ENCODE measurements around the gene ENTHD1.
"Not testable (repeated sequence)": the region's sequence is repeated elsewhere in the genome, so short reads cannot be mapped to it uniquely, and the experiment has no call there.

The ENTHD1 gene

DNA sequence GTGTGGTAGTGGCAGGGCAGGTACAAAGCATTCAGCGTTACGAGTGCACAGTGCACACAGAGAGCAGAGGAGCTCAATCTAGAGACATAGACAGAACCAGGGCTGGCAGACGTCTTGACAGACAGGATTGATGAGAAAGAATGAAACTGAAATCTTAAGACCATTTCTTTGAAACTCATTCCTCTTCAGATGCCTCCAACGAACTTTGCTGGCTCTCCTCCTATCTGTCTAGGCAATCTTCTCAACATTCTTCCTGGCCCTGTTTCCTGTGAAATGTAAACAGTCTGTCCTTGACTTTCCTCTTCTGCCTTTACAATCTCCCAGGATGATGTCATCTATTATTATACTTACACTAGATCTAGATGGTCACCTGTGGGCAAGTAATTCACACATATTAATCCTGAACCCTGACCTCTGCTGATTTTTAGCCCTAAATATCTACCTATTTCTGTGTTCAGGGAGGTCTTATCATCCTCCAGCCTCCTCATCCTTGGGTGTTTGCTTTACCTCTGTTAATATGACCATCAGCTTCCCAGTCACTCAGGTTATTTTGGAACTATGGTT is 119.5 kb downstream of the ENTHD1 start:
- no peak for FAIRE-seq

DNA sequence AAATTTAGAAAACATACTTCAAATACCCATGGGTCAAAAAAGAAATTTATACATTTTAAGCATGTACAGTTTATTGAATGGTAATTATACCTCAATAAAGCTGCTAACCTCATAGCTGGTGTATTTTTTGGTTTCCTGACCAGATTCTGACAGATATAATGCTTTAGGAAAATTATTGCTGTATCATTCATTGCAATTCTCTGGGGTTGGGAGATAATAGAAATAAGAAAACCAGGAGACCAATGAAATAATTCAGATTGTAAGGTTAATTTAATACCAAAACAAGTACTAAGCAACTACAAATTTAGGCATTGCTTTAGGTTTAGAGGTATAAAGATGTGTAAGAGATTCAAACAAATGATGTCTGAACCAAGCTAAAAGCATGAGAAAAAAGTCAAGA is 120.1 kb downstream of the ENTHD1 start:
- FAIRE-seq, result no peak

DNA sequence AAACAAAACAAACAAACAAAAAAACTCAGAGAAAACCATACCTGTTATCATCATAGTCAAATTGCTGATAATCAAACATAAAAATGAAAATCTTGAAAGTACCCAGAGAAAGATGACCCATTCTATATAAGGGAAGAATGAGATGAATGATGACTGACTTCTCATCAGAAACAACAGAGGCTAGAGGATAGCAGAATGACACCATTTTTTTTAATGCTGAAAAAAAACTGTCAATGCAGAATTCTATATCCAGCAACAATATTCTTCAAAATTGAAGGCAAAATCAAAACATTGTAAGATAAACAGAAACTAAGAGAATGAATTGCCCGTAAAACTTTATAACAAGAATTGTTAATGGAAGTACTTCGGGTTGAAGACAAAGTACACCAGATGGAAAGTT is 122.1 kb downstream of the ENTHD1 start:
- no peak for FAIRE-seq

DNA sequence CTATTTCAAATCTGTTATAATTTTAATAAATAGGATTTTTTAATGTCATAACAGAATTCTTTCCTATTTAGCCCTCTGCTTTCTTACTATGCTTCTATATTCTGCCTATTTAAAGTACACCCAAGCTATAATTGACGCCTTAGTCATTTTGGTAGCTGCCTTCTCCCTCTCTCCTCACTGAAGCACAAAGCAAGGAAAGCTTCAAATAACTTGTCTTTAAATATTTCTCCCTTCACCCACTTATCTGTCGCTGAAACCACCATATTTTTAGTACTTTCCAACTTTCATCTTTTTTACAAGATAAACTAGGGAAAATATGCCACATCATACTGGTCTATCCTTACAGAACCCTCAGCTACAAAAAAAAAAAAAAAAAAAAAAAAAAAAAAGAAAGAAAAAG is 127.9 kb downstream of the ENTHD1 start:
- FAIRE-seq, result no peak

DNA sequence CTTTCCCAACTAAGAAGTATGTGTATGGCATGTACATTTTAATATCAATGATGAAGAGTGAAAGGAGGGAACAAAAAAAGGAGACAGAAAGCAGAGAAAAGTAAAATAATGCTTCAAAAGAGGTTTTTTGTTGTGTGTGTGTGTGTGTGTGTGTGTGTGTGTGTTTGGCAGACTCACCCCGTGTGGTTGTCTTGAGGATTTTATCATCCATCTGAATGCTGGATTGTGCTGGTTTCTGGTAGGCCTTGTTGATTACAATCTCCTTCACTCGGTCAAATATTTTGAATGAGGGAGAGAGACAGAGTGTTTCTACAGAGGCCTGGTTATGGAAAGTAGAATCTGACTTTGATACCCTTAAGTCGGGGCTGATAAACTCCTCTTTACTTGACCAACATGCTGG is 128.5 kb downstream of the ENTHD1 start:
- no peak for FAIRE-seq

DNA sequence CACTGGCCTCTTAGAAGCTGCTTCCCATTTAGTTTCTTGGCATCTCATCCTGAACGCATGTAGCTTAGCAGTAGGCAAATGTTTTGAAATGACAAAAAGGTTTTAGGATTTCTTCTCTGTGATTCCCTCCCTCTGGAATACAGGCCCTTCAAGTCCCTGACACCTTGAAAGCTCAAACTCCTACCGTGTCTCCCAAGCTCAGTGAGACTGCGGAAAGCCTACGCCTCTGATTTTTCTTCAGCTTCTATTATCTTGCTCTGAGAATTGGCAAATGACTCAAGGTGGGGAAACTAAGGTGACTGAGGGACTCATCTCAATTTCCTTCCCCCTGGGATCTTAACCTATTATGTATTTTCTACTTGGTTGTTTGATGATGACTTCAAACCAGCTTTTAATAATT is 130.3 kb downstream of the ENTHD1 start:
- no peak for FAIRE-seq

DNA sequence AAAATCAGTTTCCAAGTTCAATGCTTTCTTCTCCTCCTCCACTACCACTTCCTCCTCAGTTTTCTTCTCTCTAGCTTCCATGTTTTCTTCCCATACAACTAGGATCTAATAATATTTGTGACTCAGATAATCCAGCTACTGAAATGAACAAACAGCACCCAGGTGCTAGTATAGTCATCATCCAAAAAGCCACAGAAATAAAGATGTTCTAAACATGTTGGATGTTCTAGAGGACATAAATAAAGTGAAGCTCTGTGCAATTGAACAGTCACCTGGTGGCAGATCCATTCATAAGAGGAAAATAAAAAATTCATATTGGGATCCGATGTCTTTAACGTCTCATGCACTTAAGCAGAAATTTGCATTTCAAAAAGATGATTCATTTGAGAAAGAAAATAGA is 142.8 kb downstream of the ENTHD1 start:
- FAIRE-seq, result no peak

DNA sequence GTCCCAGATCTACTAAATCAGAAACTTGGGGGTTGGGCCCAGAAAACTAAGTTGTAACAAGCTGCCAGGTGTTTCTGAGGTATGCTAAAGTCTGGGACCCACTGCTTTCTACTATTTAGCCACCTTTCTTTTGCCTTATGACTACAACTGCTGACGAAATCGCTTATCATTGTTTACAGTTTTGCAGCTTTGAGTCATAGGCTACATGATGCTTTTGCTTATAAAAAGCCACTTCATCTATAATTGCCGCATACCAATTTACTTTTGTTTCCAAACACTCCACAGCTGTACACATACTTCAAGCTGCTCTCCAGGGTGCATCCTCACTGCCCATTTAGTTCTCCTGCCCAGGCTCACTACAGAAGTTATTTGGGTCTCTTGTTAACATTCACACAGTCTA is 144.7 kb downstream of the ENTHD1 start:
- FAIRE-seq, result no peak

DNA sequence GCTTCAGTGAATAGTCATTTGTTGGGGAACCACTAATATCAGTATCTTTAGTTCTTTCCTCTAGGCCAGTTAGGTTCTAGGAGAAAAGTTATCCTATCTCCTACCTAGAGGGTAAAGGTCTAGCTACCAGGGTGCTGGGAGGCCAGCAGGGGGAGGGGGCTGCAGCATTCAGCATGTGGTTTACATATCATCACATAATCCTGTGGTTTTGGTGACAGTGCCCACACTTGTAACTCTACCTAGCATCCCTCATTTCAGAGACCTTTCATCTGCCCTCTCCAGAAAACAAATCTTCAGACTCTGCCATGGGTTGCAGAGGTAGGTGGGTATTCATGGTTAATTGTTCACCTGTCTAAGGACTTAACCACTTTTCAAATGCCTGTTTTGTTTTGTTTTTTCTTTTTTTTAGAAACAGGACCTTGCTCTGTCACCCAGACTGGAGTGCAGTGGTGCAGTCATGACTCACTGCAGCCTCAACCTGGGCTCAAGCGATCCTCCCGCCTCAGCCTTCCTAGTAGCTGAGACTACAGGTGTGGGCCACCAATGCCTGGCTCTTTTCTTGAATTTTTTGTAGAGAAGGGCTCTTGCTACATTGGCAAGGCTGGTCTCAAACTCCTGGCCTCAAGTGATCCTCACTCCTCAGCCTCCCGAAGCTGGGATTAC is 146.8 kb downstream of the ENTHD1 start:
- no peak for FAIRE-seq

DNA sequence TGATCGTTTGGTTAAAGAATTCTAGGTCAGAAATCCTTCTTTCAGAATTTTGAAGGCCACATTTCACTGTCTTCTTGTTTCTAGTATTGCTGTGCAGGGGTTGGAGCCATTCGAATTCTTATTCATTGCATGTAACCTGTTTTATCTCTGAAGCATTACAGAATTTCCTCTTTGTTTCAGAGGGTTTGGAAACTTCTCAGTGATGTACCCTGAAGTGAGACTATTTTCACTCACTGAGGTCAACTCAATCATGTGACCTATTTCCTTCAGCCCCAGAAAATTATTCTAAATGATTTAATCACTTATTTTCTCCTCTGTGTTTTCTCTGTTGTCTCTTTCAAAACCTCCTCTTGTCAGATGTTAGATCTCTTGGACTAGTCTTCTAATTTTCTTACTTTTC is 147.8 kb downstream of the ENTHD1 start:
- FAIRE-seq, result no peak

DNA sequence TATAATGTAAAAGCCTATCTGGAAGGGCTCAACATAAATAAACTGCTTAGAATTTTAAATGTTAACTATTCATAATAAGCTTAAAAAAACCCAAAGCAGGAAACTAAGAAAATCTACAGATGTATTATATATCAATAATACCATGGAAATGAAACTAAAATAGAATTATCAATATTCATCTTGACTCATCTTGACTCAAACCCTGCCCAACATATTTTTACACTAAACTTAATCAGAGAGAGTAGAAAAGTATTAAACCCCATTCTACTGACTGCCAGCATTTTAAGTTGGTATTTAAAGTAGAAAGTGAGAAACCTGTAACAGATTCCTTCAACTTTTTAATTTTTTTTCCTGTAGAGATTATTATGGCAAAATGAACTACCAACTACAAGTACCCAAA is 149.2 kb downstream of the ENTHD1 start:
- no peak for FAIRE-seq

DNA sequence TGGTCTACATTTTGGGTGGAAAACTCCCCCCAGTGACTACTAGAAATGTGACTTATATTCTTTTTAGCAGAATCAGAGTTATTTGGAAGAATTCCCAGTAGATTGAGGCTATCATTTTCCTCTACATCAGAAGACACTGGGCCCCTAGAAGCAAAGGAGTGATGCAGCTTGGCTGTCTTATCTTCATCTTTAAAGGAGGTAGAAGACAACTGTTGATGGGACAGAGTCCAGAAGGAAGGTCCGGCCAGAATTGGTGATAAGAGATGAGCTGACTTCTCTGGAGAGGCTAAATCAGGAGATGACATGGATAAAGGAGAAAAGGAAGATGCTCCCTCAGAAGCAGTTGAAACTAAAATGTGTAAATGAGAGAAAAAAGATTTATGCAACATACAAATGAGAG is 149.6 kb downstream of the ENTHD1 start:
- no peak for FAIRE-seq

DNA sequence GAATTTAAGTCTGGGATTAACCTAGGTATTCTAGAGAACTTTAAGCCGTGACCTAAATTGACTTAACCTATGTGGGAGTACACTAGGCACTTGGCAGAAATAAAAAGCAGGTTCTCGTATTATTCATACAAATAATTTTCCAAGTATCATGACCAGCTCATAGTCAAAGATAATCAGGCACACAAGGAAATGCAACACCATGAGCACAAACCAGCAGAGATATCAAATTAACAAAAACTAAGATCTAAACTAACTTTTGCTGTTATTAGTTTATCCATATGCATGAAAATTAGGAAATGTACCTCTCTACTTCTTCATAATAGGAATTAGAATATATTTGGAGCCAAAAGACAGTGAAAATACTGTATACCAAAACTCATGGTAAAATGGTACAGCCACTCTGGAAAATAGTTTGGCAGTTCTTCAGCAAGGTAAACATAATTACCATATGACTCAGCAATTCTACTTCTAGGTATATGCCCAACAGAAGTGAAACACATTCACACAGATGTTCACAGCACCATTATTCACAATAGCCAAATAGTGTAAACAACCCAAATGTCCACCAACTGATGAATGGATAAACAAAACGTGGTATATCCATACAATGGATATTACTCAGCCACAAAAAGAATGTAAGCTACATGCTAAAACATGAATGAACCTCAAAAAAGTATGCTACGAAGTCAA is 154.1 kb downstream of the ENTHD1 start:
- no peak for FAIRE-seq

DNA sequence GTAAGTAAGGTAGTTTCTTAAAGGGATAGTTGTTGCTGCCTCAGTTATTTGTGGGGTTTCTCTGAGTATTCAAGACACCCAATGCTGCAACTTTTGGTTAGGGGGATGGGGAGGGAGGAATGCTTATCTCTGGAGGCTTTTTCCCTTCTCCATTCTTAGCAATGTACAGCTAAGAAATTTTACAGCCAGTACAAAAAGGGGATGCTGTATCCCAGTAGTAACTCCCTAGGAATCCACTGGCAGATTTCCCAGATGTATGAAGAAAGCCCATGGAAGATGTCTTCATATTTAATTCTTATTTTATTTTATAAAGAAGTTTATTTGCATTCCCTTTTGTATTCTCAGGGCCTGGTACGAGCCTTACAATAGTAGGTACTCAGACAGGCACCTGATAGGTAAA is 154.8 kb downstream of the ENTHD1 start:
- no peak for FAIRE-seq

DNA sequence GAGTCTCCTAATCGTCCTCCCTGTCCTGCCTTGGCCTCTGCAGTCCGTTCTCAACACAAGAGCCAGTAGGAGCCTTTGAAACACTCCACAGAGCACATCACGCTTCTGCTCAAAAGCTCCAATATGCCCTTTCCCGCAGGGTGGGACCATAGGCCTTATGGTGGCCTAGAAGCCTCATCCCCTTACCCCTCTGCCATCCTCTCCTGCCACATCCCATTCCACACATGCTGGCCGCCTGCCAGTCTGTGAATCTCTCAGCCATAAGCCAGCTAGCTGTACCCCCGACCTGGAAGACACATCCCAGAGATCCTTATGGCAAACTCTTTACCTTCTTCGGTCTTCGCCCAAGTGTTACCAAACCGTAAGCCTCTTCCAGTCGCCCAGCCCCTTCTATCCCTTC is 157.8 kb downstream of the ENTHD1 start:
- FAIRE-seq, result no peak

DNA sequence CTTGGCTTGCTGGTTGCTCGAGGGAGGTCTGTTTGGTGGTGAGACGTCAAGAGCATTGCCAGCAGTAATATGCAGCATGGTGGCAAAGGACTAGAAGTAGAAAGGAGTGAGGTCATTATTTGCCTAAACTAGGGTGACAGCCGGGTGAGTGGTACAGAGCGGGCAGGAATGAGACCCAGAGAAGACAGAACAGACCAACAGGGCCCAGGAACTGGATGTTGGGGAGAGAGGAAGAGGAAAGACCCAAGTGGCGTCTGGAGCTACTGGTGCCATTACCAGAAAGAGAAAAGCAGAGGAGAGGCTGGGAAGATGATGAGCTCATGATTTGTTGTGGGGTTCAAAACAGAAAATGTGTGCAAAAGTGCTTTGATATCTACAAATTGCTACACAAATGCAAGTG is 158.7 kb downstream of the ENTHD1 start:
- FAIRE-seq, result no peak

DNA sequence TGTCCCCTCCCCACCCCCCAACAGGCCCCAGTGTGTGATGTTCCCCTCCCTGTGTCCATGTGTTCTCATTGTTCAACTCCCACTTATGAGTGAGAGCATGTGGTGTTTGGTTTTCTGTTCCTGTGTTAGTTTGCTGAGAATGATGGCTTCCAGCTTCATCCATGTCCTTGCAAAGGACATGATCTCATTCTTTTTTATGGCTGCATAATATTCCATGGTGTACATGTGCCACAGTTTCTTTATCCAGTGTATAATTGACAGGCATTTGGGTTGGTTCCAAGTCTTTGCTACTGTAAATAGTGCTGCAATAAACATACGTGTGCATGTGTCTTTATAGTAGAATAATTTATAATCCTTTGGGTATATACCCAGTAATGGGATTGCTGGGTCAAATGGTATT is 159.5 kb downstream of the ENTHD1 start:
- FAIRE-seq, result not testable (repeated sequence)

DNA sequence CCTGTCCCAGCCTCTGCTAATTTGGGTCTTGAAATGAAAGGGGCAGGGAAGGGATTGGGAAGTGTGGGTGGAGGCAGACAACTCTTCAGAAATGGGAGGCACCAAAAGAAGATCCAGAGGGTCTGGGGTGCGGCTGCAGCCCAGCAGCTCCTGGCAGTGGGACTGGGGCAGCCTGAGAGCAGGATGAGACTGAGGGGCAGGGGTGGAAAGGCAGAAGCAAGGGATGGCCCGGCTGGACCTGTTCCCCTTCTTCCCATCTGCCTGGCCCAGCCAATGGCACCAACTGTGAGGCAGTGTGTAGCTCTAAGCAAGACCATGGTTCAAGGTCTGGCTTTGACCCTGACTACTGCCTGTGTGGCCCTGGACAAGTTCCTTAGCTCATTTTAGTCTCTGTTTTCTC is 160.4 kb downstream of the ENTHD1 start:
- no peak for FAIRE-seq

DNA sequence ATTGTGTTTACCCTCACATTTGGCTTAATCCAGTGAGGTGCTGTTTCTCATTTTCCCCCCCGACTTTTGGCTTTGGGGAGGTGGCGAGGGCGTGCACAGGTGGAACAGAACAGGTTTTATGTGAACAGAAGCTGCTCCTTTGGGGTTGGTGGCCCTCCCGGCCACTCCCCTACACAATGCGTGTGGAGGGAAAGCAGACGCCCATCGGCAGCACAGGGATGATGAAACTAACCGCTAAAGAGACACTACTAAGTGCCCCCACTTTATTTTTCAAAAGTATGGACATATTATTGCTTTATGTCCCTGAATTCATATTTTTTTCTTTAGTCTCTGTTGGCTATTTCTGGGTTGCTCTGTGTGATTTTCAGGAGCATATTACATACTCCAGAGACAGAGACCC is 160.9 kb downstream of the ENTHD1 start:
- FAIRE-seq, result no peak

DNA sequence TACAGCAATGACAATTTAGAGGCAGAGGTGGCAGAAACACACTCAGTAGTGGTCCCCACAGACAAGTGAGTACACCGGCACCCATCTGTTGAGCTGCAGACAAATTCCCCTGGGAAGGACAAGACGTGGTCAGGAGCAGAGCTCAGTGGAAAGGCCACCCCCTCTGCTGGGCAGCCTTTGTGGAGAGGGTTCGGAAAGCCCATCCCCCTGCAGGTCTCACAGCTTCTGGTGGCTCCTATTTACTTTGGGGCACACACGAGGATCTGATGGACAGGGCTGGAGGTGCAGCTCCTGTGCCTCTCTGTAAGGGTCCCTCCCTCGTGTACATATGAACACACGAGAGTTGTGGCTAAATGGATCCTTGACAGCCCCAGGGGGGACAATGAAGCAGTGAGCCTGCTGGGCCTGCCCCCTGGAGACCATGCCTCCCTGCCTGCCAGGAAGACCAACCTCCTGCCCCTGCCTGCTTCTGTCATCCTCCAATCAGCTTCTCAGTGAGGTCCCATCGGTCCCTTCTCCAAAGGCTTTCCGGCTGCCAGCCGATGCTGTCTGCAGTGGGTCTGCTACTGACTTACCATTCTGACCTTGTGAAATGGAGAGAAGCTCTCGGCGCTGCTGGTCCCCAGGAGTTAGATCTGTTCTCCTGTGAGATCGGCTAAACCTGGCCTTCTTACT is 161.5 kb downstream of the ENTHD1 start:
- FAIRE-seq, result no peak

DNA sequence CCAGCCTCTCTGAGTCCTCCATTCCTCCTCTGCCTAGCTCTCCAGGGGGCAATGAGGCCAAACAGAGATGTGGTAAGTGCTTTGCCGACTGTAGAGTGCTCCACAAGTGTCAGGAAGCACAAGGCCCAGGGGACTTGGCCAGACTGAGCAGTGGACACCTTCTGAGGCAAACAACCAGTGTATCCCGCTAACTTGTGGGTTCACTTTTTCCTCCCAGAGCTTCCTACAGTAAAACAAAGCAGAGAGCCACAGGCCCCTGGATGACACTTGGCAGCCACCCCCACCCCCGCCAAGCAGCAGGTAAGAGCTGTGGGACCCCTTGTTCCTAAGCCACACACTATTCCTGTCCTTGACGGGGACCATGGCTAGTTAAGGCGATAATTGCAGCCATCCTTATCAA is 162.1 kb downstream of the ENTHD1 start:
- no peak for FAIRE-seq

DNA sequence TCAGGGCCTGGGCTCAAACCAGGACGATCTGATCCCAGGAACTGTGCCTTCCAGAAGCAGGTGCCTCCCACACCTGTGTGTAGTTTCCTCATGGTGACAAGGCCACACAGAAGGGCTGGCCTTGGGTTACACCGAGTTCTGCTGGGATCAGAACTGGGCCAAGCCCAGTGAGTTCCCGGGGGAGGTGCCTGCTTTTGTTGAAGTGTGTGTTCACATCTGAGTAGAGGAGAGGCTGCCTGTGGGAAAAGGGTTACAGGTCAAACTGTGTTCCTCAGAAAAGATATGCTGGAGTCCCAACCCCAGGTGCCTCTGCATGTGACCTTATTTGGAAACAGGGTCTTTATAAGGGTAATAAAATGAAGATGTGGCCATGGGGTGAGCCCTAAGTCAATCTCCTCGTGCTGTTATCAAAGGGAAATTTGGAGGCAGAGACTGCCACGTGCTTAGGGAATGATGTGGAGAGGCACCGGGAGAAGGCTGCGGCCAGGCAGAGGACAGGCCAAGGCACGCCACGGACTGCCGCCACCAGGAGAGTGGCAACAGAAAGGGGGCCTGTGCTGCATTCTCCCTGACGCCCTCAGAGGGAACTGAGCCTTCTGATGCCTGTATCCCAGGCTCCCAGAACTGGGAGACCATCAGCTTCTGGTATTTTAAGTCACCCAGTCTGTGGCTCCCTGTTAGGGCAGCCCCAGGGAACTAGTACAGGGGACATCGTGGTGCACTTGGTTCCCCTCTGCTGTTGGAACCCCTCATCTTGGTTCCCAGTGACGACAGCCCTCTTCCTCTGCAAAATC is 164.2 kb downstream of the ENTHD1 start:
- no peak for FAIRE-seq

DNA sequence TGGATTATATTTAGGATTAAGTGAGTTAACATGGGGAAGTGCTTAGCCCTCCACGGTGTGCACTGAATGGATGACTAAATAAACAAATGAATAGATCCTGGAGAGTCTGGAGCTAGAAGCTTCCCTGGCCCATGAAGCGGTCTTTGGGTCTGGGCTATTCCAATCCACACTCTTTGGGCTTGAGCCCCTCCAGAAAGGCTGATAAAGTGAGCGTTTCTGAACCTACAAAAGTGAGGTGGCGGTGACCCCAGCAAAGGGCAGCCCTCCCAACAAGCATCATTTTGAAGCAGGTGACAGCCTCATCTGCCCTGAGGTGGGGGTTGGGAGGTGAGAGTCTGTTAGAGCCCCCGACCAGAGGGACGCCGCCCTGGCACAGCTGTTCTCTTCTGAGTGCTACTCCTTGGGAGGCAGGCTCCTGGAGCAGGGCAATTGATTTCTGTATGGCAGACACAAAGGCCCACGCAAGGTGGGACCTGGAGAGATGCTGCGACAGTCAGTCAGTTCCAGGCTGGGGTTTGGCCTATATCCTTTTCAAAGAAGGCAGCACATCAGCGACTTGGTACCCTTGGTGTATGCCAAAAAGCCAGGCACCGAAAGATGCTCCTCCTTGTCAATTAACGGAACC is 165.2 kb downstream of the ENTHD1 start:
- no peak for FAIRE-seq
